MCF 10A (cell line): ENCODE data around the gene CD83. TPM values are rescaled to one million over a fixed set of nuclear protein-coding genes. Genes with fewer than 3 reads are reported as not detected.

ENCODE experiments used
- BruUV-seq: library from RNA; stranded (reverse); fragments of 400-500 nt; replicated peaks from 2 replicates; lab custom pipeline; 2021; lab: Mats Ljungman, UMichigan
- CTCF ChIA-PET: fragments of 300-600 bp; sonication (Branson Sonifier 250); formaldehyde crosslinking; extraction: SDS; loops from one replicate; lab custom pipeline; 2021; ENCODE audit warnings: antibody characterized with exemption, inconsistent platforms; lab: Yijun Ruan, JAX
- POLR2A ChIA-PET: fragments of 300-600, 350-650 bp; sonication (Branson Sonifier 250); formaldehyde crosslinking; extraction: SDS; loops from one replicate; lab custom pipeline; 2020; ENCODE audit warnings: antibody characterized with exemption, inconsistent platforms; lab: Yijun Ruan, JAX
- DNase-seq: peaks from one replicate; pipeline ENCODE4 v3.0.0-alpha.2; 2018; ENCODE audit not compliant: unreplicated experiment
- H3K27ac Mint-ChIP-seq: one replicate; pipeline ENCODE4 v1.8.0; 2022; ENCODE audit warnings: mild to moderate bottlenecking, low read depth, mixed read lengths; ENCODE audit not compliant: unreplicated experiment
- H3K27me3 Mint-ChIP-seq: one replicate; pipeline ENCODE4 v1.8.0; 2022; ENCODE audit warnings: mixed read lengths; ENCODE audit not compliant: insufficient read depth, unreplicated experiment
- H3K36me3 Mint-ChIP-seq: one replicate; pipeline ENCODE4 v1.8.0; 2022; ENCODE audit warnings: mild to moderate bottlenecking, moderate library complexity, mixed read lengths; ENCODE audit not compliant: insufficient read depth, unreplicated experiment
- H3K4me1 Mint-ChIP-seq: one replicate; pipeline ENCODE4 v1.8.0; 2022; ENCODE audit warnings: mixed read lengths; ENCODE audit not compliant: insufficient read depth, unreplicated experiment
- H3K4me3 Mint-ChIP-seq: one replicate; pipeline ENCODE4 v1.8.0; 2022; ENCODE audit warnings: mild to moderate bottlenecking, moderate library complexity, mixed read lengths; ENCODE audit not compliant: unreplicated experiment
- H3K9me3 Mint-ChIP-seq: one replicate; pipeline ENCODE4 v1.8.0; 2022; ENCODE audit warnings: mixed read lengths; ENCODE audit not compliant: unreplicated experiment
- intact Hi-C: fragments of 100-400 bp; cut with micrococcal nuclease; formaldehyde crosslinking; loops from 2 replicates; pipeline ENCODE4 v1.14.1; 2022
- total RNA-seq: library from RNA; stranded (reverse); gene quantifications from 2 replicates; pipeline ENCODE4 v1.2.3, GENCODE V29; 2022
- TF ChIP-seq, protein P1 (sequence below): fragments of 200-600 bp; IDR thresholded peaks from one replicate; pipeline ENCODE4 v1.8.0; 2022; ENCODE audit warnings: antibody characterized with exemption, mild to moderate bottlenecking; ENCODE audit not compliant: unreplicated experiment

The CD83 gene
- total RNA-seq, 1 experiment from 2014 or later, result 1.7 TPM

DNA sequence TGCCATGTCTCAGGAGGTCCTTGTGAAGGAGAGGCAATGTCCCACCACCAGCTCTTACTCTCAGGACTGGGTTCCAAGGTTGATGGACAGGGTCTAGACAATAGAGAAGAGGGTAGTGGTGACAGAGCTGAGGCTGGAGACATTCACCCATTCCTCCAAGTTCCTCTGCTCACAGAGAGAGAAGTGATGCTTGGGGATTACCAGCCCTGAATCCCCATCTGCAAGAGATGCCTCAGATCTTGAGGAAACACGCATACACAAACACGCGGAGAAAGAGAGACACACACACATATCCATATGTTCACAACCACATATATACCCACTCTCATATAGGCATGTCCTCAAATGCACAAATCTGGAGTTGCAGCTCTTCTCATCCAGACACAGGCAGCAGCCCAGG, 15.2 kb upstream of the CD83 start:
- CTCF ChIA-PET, result interaction anchor here (0.6 to 1.4 kb wide), 5 partner anchors 9 to 524 kb away, joined by 3 to 5 read pairs (median 5); no protein-coding TSS in a partner anchor
- Mint-ChIP-seq H3K4me1 (no peaks in the 10 kb centered on the region), H3K9me3 (peaks cover 1% of the 10 kb centered on the region), H3K36me3 (no peaks in the 10 kb centered on the region), H3K27ac (no peak overlapping the region), H3K4me3 (no peak overlapping the region), H3K27me3 (peaks cover 20% of the 10 kb centered on the region)
- TF ChIP-seq, protein P1, sequence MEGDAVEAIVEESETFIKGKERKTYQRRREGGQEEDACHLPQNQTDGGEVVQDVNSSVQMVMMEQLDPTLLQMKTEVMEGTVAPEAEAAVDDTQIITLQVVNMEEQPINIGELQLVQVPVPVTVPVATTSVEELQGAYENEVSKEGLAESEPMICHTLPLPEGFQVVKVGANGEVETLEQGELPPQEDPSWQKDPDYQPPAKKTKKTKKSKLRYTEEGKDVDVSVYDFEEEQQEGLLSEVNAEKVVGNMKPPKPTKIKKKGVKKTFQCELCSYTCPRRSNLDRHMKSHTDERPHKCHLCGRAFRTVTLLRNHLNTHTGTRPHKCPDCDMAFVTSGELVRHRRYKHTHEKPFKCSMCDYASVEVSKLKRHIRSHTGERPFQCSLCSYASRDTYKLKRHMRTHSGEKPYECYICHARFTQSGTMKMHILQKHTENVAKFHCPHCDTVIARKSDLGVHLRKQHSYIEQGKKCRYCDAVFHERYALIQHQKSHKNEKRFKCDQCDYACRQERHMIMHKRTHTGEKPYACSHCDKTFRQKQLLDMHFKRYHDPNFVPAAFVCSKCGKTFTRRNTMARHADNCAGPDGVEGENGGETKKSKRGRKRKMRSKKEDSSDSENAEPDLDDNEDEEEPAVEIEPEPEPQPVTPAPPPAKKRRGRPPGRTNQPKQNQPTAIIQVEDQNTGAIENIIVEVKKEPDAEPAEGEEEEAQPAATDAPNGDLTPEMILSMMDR, result no peak
- POLR2A ChIA-PET, result no interaction called here
- DNase-seq, result no peak
- BruUV-seq, result no TSS peak
- intact Hi-C loops, result no loop called here

DNA sequence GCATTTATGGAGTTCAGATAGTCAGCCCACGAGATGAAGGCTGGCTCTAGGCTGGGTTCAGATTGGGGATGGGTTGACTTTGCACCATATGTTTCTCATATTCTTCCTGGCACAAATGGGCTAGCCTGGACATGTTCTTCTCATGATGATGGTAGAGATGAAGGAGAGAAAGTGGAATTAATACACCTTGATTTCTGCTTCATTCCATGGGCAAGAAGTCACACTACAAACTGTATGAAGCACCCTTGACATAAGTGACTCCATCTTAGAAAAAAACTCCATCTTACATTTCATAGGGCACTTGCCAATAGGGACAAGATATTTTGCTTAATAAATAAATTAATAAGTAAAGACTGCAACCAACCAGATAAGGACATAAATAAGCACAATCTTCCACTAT, 12.0 kb upstream of the CD83 start:
- no peak overlapping the region for H3K27ac Mint-ChIP-seq
- no TSS peak for BruUV-seq
- no peaks in the 10 kb centered on the region for H3K36me3 Mint-ChIP-seq
- no peak overlapping the region for H3K4me3 Mint-ChIP-seq
- peaks cover 11% of the 10 kb centered on the region for H3K27me3 Mint-ChIP-seq
- intact Hi-C loops, result no loop called here
- peaks cover 7% of the 10 kb centered on the region for H3K9me3 Mint-ChIP-seq
- ChIA-PET CTCF (interaction anchor here (1.1 kb wide), 1 partner anchor 197 kb away, joined by 6 read pairs; no protein-coding TSS in a partner anchor), POLR2A (interaction anchor here (1.0 kb wide), 1 partner anchor 26 kb away, joined by 3 read pairs; no protein-coding TSS in a partner anchor)
- TF ChIP-seq, protein P1, result no peak
- DNase-seq, result no peak
- H3K4me1 Mint-ChIP-seq, result no peaks in the 10 kb centered on the region

DNA sequence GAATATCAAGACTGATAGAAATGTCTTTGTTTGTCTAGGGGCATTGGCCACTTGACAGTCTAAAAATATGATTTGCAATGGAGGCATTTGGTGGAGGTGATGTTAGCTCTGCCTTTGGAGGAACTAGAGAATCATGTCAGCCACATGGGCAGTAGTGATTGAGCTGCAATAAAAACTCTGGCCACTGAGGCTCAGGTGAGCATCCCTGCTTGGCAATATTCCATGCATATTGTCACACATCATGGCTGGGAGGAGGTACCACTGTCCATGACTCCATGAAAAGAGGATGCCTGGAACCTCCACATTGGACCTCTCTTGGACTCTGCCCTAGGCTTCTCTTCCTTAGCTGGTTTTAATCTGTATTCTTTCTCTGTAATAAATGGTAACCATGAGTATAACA, 10.6 kb upstream of the CD83 start:
- TF ChIP-seq, protein P1, result no peak
- POLR2A ChIA-PET, result interaction anchor here (0.5 to 0.6 kb wide), 2 partner anchors 9 to 1224 kb away, joined by 4 to 6 read pairs; no protein-coding TSS in a partner anchor
- intact Hi-C loops, result no loop called here
- DNase-seq, result no peak
- CTCF ChIA-PET, result interaction anchor here (0.6 kb wide), 1 partner anchor 39 kb away, joined by 4 read pairs; no protein-coding TSS in a partner anchor
- H3K4me1 Mint-ChIP-seq, result no peaks in the 10 kb centered on the region
- H3K4me3 Mint-ChIP-seq, result no peak overlapping the region
- H3K27ac Mint-ChIP-seq, result no peak overlapping the region
- peaks cover 7% of the 10 kb centered on the region for H3K9me3 Mint-ChIP-seq
- no peaks in the 10 kb centered on the region for H3K36me3 Mint-ChIP-seq
- BruUV-seq, result no TSS peak
- H3K27me3 Mint-ChIP-seq, result no peaks in the 10 kb centered on the region

DNA sequence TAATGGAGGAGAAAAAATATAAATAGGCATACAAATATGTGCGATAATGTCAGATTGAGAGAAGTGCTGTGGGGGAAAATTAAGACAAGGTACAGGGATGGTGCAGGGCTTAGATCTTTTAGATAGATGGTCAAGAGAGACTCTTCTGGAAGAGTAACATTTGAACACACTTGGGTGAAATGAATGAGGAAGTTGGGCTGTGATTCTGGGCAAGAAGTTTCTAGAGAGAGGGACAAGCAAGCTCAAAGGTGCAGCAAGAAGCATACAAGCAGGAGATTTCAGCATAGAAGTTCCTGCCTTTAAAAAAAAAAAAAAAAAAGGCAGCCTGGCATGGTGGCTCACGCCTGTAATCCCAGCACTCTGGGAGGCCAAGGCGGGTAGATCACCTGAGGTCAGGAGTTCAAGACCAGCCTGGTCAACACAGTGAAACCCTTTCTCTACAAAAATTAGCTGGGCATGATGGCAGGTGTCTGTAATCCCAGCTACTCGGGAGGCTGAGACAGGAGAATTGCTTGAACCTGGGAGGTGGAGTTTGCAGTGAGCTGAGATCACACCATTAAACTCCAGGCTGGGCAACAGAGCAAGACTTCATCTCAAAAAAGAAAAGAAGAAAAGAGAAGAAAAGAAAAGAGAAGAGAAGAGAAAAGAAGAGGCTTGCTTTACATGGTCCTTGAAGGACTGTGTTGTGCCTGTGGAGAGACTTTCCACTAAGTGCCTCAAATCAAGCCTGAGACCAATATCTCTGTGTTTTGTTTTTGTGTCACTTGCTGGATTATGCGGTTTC, 9.7 kb upstream of the CD83 start:
- TF ChIP-seq, protein P1, result no peak
- Mint-ChIP-seq H3K4me3 (no peak overlapping the region), H3K27me3 (no peaks in the 10 kb centered on the region), H3K36me3 (no peaks in the 10 kb centered on the region), H3K9me3 (peaks cover 7% of the 10 kb centered on the region), H3K4me1 (no peaks in the 10 kb centered on the region), H3K27ac (no peak overlapping the region)
- intact Hi-C loops, result no loop called here
- POLR2A ChIA-PET, result no interaction called here
- no TSS peak for BruUV-seq
- CTCF ChIA-PET, result interaction anchor here (0.6 kb wide), 1 partner anchor 11 kb away, joined by 3 read pairs; no protein-coding TSS in a partner anchor
- DNase-seq, result no peak
